ENCODE measurements around the gene ZSCAN10.

Gene ZSCAN10

GRCh38 chr16:3131755-3132377 is 32.8 kb upstream of the ZSCAN10 start:
- Histone ChIP-seq H3K36me3 (ENCODE audit: insufficient read depth, low read length) (peaks cover 12% of the 10 kb centered on the region), H3K9ac (ENCODE audit: low read length) (no peak overlapping the region), H3K27ac (ENCODE audit: low read depth, low read length) (no peak overlapping the region), H3K4me1 (ENCODE audit: insufficient read depth, low read length) (peaks cover 26% of the 10 kb centered on the region), H3K9me3 (ENCODE audit: low read length) (no peaks in the 10 kb centered on the region), H3K4me3 (ENCODE audit: low read depth in 1 of 2, low read length in 2 of 2) (no peak overlapping the region), H3K27me3 (ENCODE audit: control insufficient read depth in 1 of 2, insufficient read depth in 2 of 2, low read length in 2 of 2) (no peaks in the 10 kb centered on the region)

- peaks cover 26% of the 10 kb centered on the region for H3K4me1 ChIP-seq (ENCODE audit: insufficient read depth, low read length)
- peak overlapping the region; percentile 63 for H3K27ac ChIP-seq (ENCODE audit: low read depth, low read length)
- H3K27me3 ChIP-seq (ENCODE audit: control insufficient read depth in 1 of 2, insufficient read depth in 2 of 2, low read length in 2 of 2), result no peaks in the 10 kb centered on the region
- H3K4me3 ChIP-seq (ENCODE audit: low read depth in 1 of 2, low read length in 2 of 2), result peak overlapping the region; percentile 34 to 76
- H3K36me3 ChIP-seq (ENCODE audit: insufficient read depth, low read length), result peaks cover 16% of the 10 kb centered on the region
- H3K9me3 ChIP-seq (ENCODE audit: low read length), result no peaks in the 10 kb centered on the region
- H3K9ac ChIP-seq (ENCODE audit: low read length), result peak overlapping the region; percentile 31
Observed at GRCh38 chr16:3129137-3130131, 30.3 kb upstream of the ZSCAN10 start.

- H3K27ac ChIP-seq (ENCODE audit: low read depth, low read length), result no peak overlapping the region
- H3K36me3 ChIP-seq (ENCODE audit: insufficient read depth, low read length), result peaks cover 16% of the 10 kb centered on the region
- H3K27me3 ChIP-seq (ENCODE audit: control insufficient read depth in 1 of 2, insufficient read depth in 2 of 2, low read length in 2 of 2), result no peaks in the 10 kb centered on the region
- no peaks in the 10 kb centered on the region for H3K9me3 ChIP-seq (ENCODE audit: low read length)
- no peak overlapping the region for H3K9ac ChIP-seq (ENCODE audit: low read length)
- H3K4me3 ChIP-seq (ENCODE audit: low read depth in 1 of 2, low read length in 2 of 2), result no peak overlapping the region
- peaks cover 31% of the 10 kb centered on the region for H3K4me1 ChIP-seq (ENCODE audit: insufficient read depth, low read length)
Observed at GRCh38 chr16:3127745-3128144, 28.7 kb upstream of the ZSCAN10 start.

- Histone ChIP-seq H3K9me3 (ENCODE audit: low read length) (no peaks in the 10 kb centered on the region), H3K36me3 (ENCODE audit: insufficient read depth, low read length) (peaks cover 10% of the 10 kb centered on the region), H3K27me3 (ENCODE audit: control insufficient read depth in 1 of 2, insufficient read depth in 2 of 2, low read length in 2 of 2) (no peaks in the 10 kb centered on the region), H3K27ac (ENCODE audit: low read depth, low read length) (peak overlapping the region; percentile 64), H3K4me3 (ENCODE audit: low read depth in 1 of 2, low read length in 2 of 2) (peak overlapping the region; percentile 80 to 85), H3K4me1 (ENCODE audit: insufficient read depth, low read length) (peaks cover 24% of the 10 kb centered on the region), H3K9ac (ENCODE audit: low read length) (peak overlapping the region; percentile 21)
Observed at GRCh38 chr16:3123986-3124886, 25.1 kb upstream of the ZSCAN10 start.

- no peaks in the 10 kb centered on the region for H3K9me3 ChIP-seq (ENCODE audit: low read length)
- H3K36me3 ChIP-seq (ENCODE audit: insufficient read depth, low read length), result peaks cover 10% of the 10 kb centered on the region
- H3K27ac ChIP-seq (ENCODE audit: low read depth, low read length), result no peak overlapping the region
- H3K4me1 ChIP-seq (ENCODE audit: insufficient read depth, low read length), result peaks cover 16% of the 10 kb centered on the region
- H3K4me3 ChIP-seq (ENCODE audit: low read depth in 1 of 2, low read length in 2 of 2), result no peak overlapping the region
- no peaks in the 10 kb centered on the region for H3K27me3 ChIP-seq (ENCODE audit: control insufficient read depth in 1 of 2, insufficient read depth in 2 of 2, low read length in 2 of 2)
- no peak overlapping the region for H3K9ac ChIP-seq (ENCODE audit: low read length)
Observed at GRCh38 chr16:3122926-3123570, 24.0 kb upstream of the ZSCAN10 start.

- Histone ChIP-seq H3K9ac (ENCODE audit: low read length) (no peak overlapping the region), H3K27ac (ENCODE audit: low read depth, low read length) (no peak overlapping the region), H3K36me3 (ENCODE audit: insufficient read depth, low read length) (peaks cover 4% of the 10 kb centered on the region), H3K4me3 (ENCODE audit: low read depth in 1 of 2, low read length in 2 of 2) (no peak overlapping the region), H3K9me3 (ENCODE audit: low read length) (no peaks in the 10 kb centered on the region), H3K27me3 (ENCODE audit: control insufficient read depth in 1 of 2, insufficient read depth in 2 of 2, low read length in 2 of 2) (no peaks in the 10 kb centered on the region), H3K4me1 (ENCODE audit: insufficient read depth, low read length) (peaks cover 16% of the 10 kb centered on the region)
Observed at GRCh38 chr16:3121851-3122467, 22.9 kb upstream of the ZSCAN10 start.

- Histone ChIP-seq H3K27me3 (ENCODE audit: control insufficient read depth in 1 of 2, insufficient read depth in 2 of 2, low read length in 2 of 2) (no peaks in the 10 kb centered on the region), H3K9me3 (ENCODE audit: low read length) (no peaks in the 10 kb centered on the region), H3K9ac (ENCODE audit: low read length) (no peak overlapping the region), H3K36me3 (ENCODE audit: insufficient read depth, low read length) (peaks cover 12% of the 10 kb centered on the region), H3K4me1 (ENCODE audit: insufficient read depth, low read length) (peaks cover 16% of the 10 kb centered on the region), H3K4me3 (ENCODE audit: low read depth in 1 of 2, low read length in 2 of 2) (no peak overlapping the region), H3K27ac (ENCODE audit: low read depth, low read length) (no peak overlapping the region)
Observed at GRCh38 chr16:3120435-3120834, 21.3 kb upstream of the ZSCAN10 start.

- Histone ChIP-seq H3K27ac (ENCODE audit: low read depth, low read length) (no peak overlapping the region), H3K4me1 (ENCODE audit: insufficient read depth, low read length) (peaks cover 10% of the 10 kb centered on the region), H3K36me3 (ENCODE audit: insufficient read depth, low read length) (peaks cover 15% of the 10 kb centered on the region), H3K4me3 (ENCODE audit: low read depth in 1 of 2, low read length in 2 of 2) (no peak overlapping the region), H3K27me3 (ENCODE audit: control insufficient read depth in 1 of 2, insufficient read depth in 2 of 2, low read length in 2 of 2) (no peaks in the 10 kb centered on the region), H3K9ac (ENCODE audit: low read length) (no peak overlapping the region), H3K9me3 (ENCODE audit: low read length) (no peaks in the 10 kb centered on the region)
Observed at GRCh38 chr16:3119701-3120408, 20.8 kb upstream of the ZSCAN10 start.

- Histone ChIP-seq H3K4me3 (ENCODE audit: low read depth in 1 of 2, low read length in 2 of 2) (no peak overlapping the region), H3K4me1 (ENCODE audit: insufficient read depth, low read length) (peaks cover 9% of the 10 kb centered on the region), H3K36me3 (ENCODE audit: insufficient read depth, low read length) (peaks cover 15% of the 10 kb centered on the region), H3K27me3 (ENCODE audit: control insufficient read depth in 1 of 2, insufficient read depth in 2 of 2, low read length in 2 of 2) (no peaks in the 10 kb centered on the region), H3K9ac (ENCODE audit: low read length) (no peak overlapping the region), H3K27ac (ENCODE audit: low read depth, low read length) (no peak overlapping the region), H3K9me3 (ENCODE audit: low read length) (no peaks in the 10 kb centered on the region)
Observed at GRCh38 chr16:3119286-3119685, 20.2 kb upstream of the ZSCAN10 start.

- Histone ChIP-seq H3K36me3 (ENCODE audit: insufficient read depth, low read length) (peaks cover 15% of the 10 kb centered on the region), H3K4me3 (ENCODE audit: low read depth in 1 of 2, low read length in 2 of 2) (no peak overlapping the region), H3K9ac (ENCODE audit: low read length) (no peak overlapping the region), H3K9me3 (ENCODE audit: low read length) (no peaks in the 10 kb centered on the region), H3K4me1 (ENCODE audit: insufficient read depth, low read length) (peaks cover 12% of the 10 kb centered on the region), H3K27me3 (ENCODE audit: control insufficient read depth in 1 of 2, insufficient read depth in 2 of 2, low read length in 2 of 2) (no peaks in the 10 kb centered on the region), H3K27ac (ENCODE audit: low read depth, low read length) (no peak overlapping the region)
Observed at GRCh38 chr16:3118846-3119245, 19.8 kb upstream of the ZSCAN10 start.

Measured in muscle layer of colon (tissue), 2 donors.